HEK293 (cell line): ENCODE results near the gene PTPRN2.

Experiments used
- CTCF ChIA-PET: fragments of 350-600 bp; formaldehyde crosslinking; extraction: SDS; loops from one replicate; lab custom pipeline; 2021; ENCODE audit warnings: antibody characterized with exemption; lab: Yijun Ruan, JAX
- POLR2A ChIA-PET: fragments of 300-600 bp; formaldehyde crosslinking; extraction: SDS; loops from one replicate; lab custom pipeline; 2020; ENCODE audit warnings: antibody characterized with exemption, inconsistent platforms; lab: Yijun Ruan, JAX
- H3K27ac ChIP-seq: fragments of 200-500 bp; sonication (Bioruptor generic); 2 replicates; pipeline ENCODE4 v1.5.1; 2014; ENCODE audit warnings: low read depth, low read length, control low read depth, inconsistent platforms; ENCODE audit errors: extremely low read depth
- H3K36me3 ChIP-seq, 2 experiments: fragments of 200-500 bp in 1 of 2; sonication (Bioruptor generic) in 1 of 2; 1 replicate in 1 of 2; 2 replicates in 1 of 2; pipeline ENCODE4 v1.5.1; 2014 to 2017; ENCODE audit warnings: inconsistent platforms in 2 of 2, low read length in 2 of 2; ENCODE audit not compliant: control insufficient read depth in 2 of 2, insufficient read depth in 1 of 2
- H3K4me1 ChIP-seq: fragments of 200-500 bp; sonication (Bioruptor generic); 2 replicates; pipeline ENCODE4 v1.5.1; 2014; ENCODE audit warnings: mild to moderate bottlenecking, low read length, inconsistent platforms; ENCODE audit not compliant: control insufficient read depth, insufficient read depth
- H3K4me3 ChIP-seq: 2 replicates; pipeline ENCODE4 v1.5.1; 2011; ENCODE audit warnings: low read depth, mild to moderate bottlenecking, control low read depth, low read length, moderate library complexity
- H3K9me3 ChIP-seq: fragments of 200-500 bp; sonication (Bioruptor generic); 2 replicates; pipeline ENCODE4 v1.5.1; 2014; ENCODE audit warnings: low read depth, low read length, inconsistent platforms; ENCODE audit not compliant: control insufficient read depth, insufficient read depth
- ATF2 ChIP-seq: fragments of 450-650 bp; formaldehyde crosslinking; IDR thresholded peaks from 2 replicates; pipeline ENCODE4 v1.5.1; 2016; ENCODE audit warnings: missing biosample characterization, missing genetic modification characterization, low read depth
- BCL11A ChIP-seq: fragments of 450-650 bp; formaldehyde crosslinking; IDR thresholded peaks from 2 replicates; pipeline ENCODE4 v1.5.1; 2016; ENCODE audit warnings: low read depth, missing biosample characterization, missing genetic modification characterization
- HOXD13 ChIP-seq: sonication (generic); formaldehyde crosslinking; IDR thresholded peaks from 2 replicates; pipeline ENCODE4 v1.8.0; 2022; ENCODE audit warnings: missing genetic modification reagents, borderline replicate concordance
- KLF16 ChIP-seq: fragments of 450-650 bp; formaldehyde crosslinking; IDR thresholded peaks from 2 replicates; pipeline ENCODE4 v1.5.1; 2017; ENCODE audit warnings: missing biosample characterization, missing genetic modification characterization
- TRIM28 ChIP-seq: IDR thresholded peaks from 2 replicates; pipeline ENCODE4 v1.6.1; 2011; ENCODE audit warnings: low read length, control low read depth, borderline replicate concordance
- YY2 ChIP-seq: fragments of 450-650 bp; formaldehyde crosslinking; IDR thresholded peaks from 2 replicates; pipeline ENCODE4 v1.5.1; 2016; ENCODE audit warnings: missing biosample characterization, missing genetic modification characterization
- ZNF175 ChIP-seq: fragments of 450-650 bp; formaldehyde crosslinking; IDR thresholded peaks from 2 replicates; pipeline ENCODE4 v1.5.1; 2016; ENCODE audit warnings: missing biosample characterization, missing genetic modification characterization
- ZNF211 ChIP-seq: fragments of 450-650 bp; formaldehyde crosslinking; IDR thresholded peaks from 2 replicates; pipeline ENCODE4 v1.5.1; 2016; ENCODE audit warnings: low read depth, missing biosample characterization, missing genetic modification characterization
- ZNF280C ChIP-seq: fragments of 450-650 bp; formaldehyde crosslinking; IDR thresholded peaks from 2 replicates; pipeline ENCODE4 v1.5.1; 2016; ENCODE audit warnings: missing biosample characterization, missing genetic modification characterization
- ZNF302 ChIP-seq: fragments of 450-650 bp; formaldehyde crosslinking; IDR thresholded peaks from 2 replicates; pipeline ENCODE4 v1.5.1; 2016; ENCODE audit warnings: missing biosample characterization, missing genetic modification characterization, low read depth
- ZNF416 ChIP-seq: fragments of 450-650 bp; formaldehyde crosslinking; IDR thresholded peaks from 2 replicates; pipeline ENCODE4 v1.5.1; 2016; ENCODE audit warnings: missing biosample characterization, missing genetic modification characterization
- ZNF473 ChIP-seq: fragments of 450-650 bp; formaldehyde crosslinking; IDR thresholded peaks from 2 replicates; pipeline ENCODE4 v1.5.1; 2017; ENCODE audit warnings: missing biosample characterization, missing genetic modification characterization
- ZNF704 ChIP-seq: fragments of 450-650 bp; formaldehyde crosslinking; IDR thresholded peaks from 2 replicates; pipeline ENCODE4 v1.5.1; 2016; ENCODE audit warnings: missing biosample characterization, missing genetic modification characterization
- ZNF843 ChIP-seq: fragments of 450-650 bp; formaldehyde crosslinking; IDR thresholded peaks from 2 replicates; pipeline ENCODE4 v1.5.1; 2016; ENCODE audit warnings: missing biosample characterization, missing genetic modification characterization
- ZSCAN18 ChIP-seq: fragments of 450-650 bp; formaldehyde crosslinking; IDR thresholded peaks from 2 replicates; pipeline ENCODE4 v1.5.1; 2016; ENCODE audit warnings: missing biosample characterization, missing genetic modification characterization
- TF ChIP-seq, protein P1 (sequence below): fragments of 450-650 bp; formaldehyde crosslinking; IDR thresholded peaks from 2 replicates; pipeline ENCODE4 v1.5.1; 2016; ENCODE audit warnings: missing biosample characterization, missing genetic modification characterization
- TF ChIP-seq, protein P2 (sequence below): fragments of 450-650 bp; formaldehyde crosslinking; IDR thresholded peaks from 2 replicates; pipeline ENCODE4 v1.5.0; 2017; ENCODE audit warnings: missing biosample characterization, missing genetic modification characterization, borderline replicate concordance

The PTPRN2 gene

DNA sequence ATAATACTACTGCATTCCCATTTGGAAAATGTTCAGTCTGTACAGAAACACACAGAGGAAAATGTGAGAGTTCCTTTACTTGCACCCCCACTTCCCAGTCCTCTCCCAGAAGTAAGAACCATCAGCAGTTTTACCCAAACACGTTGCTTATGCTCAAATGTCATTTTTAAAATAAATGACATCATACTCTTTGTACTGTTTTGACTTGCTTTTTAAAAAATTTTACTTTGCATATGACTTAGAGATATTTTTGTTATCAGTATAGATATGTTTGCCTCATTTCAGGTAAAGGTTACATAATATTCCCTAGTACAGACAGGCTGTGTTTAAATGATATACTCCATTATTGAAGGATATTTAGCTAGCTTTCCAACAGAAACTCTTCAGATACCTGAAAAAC, 13.5 kb upstream of the PTPRN2 start:
- POLR2A ChIA-PET, result no interaction called here
- Histone ChIP-seq H3K27ac (no peak overlapping the region), H3K4me1 (no peaks in the 10 kb centered on the region), H3K9me3 (no peaks in the 10 kb centered on the region), H3K36me3 (peaks cover 0 to 14% of the 10 kb centered on the region in 2 experiments; a peak in 1 of 3 replicates), H3K4me3 (no peak overlapping the region)
- CTCF ChIA-PET, result interaction anchor here (0.5 kb wide), 1 partner anchor 726 kb away, joined by 3 read pairs; no protein-coding TSS in a partner anchor
- TF ChIP-seq ZNF473 (no peak), ATF2 (tag by site-specific recombination) (peak; percentile 71)

- Histone ChIP-seq H3K9me3 (no peaks in the 10 kb centered on the region), H3K27ac (no peak overlapping the region), H3K4me1 (no peaks in the 10 kb centered on the region), H3K36me3 (peaks cover 0 to 6% of the 10 kb centered on the region in 2 experiments; a peak in 1 of 3 replicates), H3K4me3 (no peak overlapping the region)
- POLR2A ChIA-PET, result no interaction called here
- CTCF ChIA-PET, result interaction anchor here (0.5 kb wide), 1 partner anchor 906 kb away, joined by 3 read pairs; no protein-coding TSS in a partner anchor
- TF ChIP-seq ZSCAN18 (tag by site-specific recombination), result no peak
- TF ChIP-seq ZNF416, result no peak
- TF ChIP-seq ZNF302 (tag by site-specific recombination), result no peak
- TF ChIP-seq, protein P1, sequence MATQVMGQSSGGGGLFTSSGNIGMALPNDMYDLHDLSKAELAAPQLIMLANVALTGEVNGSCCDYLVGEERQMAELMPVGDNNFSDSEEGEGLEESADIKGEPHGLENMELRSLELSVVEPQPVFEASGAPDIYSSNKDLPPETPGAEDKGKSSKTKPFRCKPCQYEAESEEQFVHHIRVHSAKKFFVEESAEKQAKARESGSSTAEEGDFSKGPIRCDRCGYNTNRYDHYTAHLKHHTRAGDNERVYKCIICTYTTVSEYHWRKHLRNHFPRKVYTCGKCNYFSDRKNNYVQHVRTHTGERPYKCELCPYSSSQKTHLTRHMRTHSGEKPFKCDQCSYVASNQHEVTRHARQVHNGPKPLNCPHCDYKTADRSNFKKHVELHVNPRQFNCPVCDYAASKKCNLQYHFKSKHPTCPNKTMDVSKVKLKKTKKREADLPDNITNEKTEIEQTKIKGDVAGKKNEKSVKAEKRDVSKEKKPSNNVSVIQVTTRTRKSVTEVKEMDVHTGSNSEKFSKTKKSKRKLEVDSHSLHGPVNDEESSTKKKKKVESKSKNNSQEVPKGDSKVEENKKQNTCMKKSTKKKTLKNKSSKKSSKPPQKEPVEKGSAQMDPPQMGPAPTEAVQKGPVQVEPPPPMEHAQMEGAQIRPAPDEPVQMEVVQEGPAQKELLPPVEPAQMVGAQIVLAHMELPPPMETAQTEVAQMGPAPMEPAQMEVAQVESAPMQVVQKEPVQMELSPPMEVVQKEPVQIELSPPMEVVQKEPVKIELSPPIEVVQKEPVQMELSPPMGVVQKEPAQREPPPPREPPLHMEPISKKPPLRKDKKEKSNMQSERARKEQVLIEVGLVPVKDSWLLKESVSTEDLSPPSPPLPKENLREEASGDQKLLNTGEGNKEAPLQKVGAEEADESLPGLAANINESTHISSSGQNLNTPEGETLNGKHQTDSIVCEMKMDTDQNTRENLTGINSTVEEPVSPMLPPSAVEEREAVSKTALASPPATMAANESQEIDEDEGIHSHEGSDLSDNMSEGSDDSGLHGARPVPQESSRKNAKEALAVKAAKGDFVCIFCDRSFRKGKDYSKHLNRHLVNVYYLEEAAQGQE (tag by site-specific recombination), result no peak
- no peak for TF ChIP-seq ZNF280C (tag by site-specific recombination)
These were observed 9.1 kb upstream of the PTPRN2 start for GRCh38 chr7:158596745-158597144.

DNA sequence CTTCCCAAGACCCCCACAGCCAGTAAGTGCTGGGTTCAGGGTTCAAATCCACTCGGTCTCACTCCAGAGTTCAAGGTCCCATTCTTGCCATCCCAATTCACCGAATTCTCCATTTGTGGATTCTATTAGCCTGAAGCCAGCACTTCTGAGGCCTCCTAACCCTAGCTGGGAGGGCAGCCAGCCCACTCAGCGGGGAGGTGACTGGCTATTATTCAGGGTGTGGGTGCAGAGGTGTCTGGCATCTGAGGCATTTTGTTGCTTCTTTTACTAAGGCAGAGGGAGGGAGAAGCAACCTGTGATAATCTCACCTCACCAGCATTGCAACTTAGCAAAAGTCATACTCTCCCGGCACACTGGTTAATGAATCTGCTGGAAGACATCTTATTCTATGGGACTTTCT, 8.7 kb upstream of the PTPRN2 start:
- CTCF ChIA-PET, result interaction anchor here (0.5 kb wide), 1 partner anchor 906 kb away, joined by 3 read pairs; no protein-coding TSS in a partner anchor
- TF ChIP-seq, protein P2, sequence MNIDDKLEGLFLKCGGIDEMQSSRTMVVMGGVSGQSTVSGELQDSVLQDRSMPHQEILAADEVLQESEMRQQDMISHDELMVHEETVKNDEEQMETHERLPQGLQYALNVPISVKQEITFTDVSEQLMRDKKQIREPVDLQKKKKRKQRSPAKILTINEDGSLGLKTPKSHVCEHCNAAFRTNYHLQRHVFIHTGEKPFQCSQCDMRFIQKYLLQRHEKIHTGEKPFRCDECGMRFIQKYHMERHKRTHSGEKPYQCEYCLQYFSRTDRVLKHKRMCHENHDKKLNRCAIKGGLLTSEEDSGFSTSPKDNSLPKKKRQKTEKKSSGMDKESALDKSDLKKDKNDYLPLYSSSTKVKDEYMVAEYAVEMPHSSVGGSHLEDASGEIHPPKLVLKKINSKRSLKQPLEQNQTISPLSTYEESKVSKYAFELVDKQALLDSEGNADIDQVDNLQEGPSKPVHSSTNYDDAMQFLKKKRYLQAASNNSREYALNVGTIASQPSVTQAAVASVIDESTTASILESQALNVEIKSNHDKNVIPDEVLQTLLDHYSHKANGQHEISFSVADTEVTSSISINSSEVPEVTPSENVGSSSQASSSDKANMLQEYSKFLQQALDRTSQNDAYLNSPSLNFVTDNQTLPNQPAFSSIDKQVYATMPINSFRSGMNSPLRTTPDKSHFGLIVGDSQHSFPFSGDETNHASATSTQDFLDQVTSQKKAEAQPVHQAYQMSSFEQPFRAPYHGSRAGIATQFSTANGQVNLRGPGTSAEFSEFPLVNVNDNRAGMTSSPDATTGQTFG (tag by site-specific recombination), result no peak
- TF ChIP-seq ZNF704 (tag by site-specific recombination), result no peak
- TF ChIP-seq ZNF843, result no peak
- no peak for TF ChIP-seq KLF16
- no peak for TF ChIP-seq BCL11A (tag by site-specific recombination)
- no peak for TF ChIP-seq HOXD13 (CRISPR knock-in tag)
- TF ChIP-seq TRIM28, result no peak
- no peak for TF ChIP-seq ZNF211 (tag by site-specific recombination)
- no peak for TF ChIP-seq YY2
- TF ChIP-seq ZNF175 (tag by site-specific recombination), result no peak

More for the DNA sequence above, 8.7 kb upstream of the PTPRN2 start:
- Histone ChIP-seq H3K4me3 (no peak overlapping the region), H3K9me3 (no peaks in the 10 kb centered on the region), H3K4me1 (no peaks in the 10 kb centered on the region), H3K36me3 (peaks cover 0 to 3% of the 10 kb centered on the region in 2 experiments; a peak in 1 of 3 replicates), H3K27ac (no peak overlapping the region)
- POLR2A ChIA-PET, result no interaction called here
